KBM-7 (cell line): ENCODE data around the gene TLCD1.

ENCODE experiments used
- DNase-seq: peaks from one replicate; pipeline ENCODE4 v3.0.0-alpha.2; 2015
- in situ Hi-C: fragments of 300-500 bp; cut with MboI; formaldehyde crosslinking; loops from 2 replicates; pipeline ENCODE4 v1.14.3; 2020; ENCODE audit warnings: low sequenced_read_pairs, low pct_unique_long_range_greater_than_20kb, mixed read lengths

TLCD1 gene

GRCh38 chr17:28703552-28704218 is 22.3 kb downstream of the TLCD1 start:
- in situ Hi-C loops = no loop called here

GRCh38 chr17:28702752-28703150 is 23.3 kb downstream of the TLCD1 start:
- in situ Hi-C loops = no loop called here
- DNase-seq = no peak

More at GRCh38 chr17:28703552-28704218, 22.3 kb downstream of the TLCD1 start:
- DNase-seq = no peak

GRCh38 chr17:28702026-28702751 is 23.8 kb downstream of the TLCD1 start:
- in situ Hi-C loops = no loop called here
- DNase-seq = no peak

- in situ Hi-C loops = no loop called here
Measured at GRCh38 chr17:28700830-28701492, 25.1 kb downstream of the TLCD1 start.

GRCh38 chr17:28700278-28700677 is 25.8 kb downstream of the TLCD1 start:
- in situ Hi-C loops = no loop called here
- DNase-seq = no peak

More at GRCh38 chr17:28700830-28701492, 25.1 kb downstream of the TLCD1 start:
- DNase-seq = no peak

GRCh38 chr17:28698253-28698941 is 27.6 kb downstream of the TLCD1 start:
- peak; percentile 28 for DNase-seq
- in situ Hi-C loops = no loop called here

- DNase-seq = no peak
- in situ Hi-C loops = no loop called here
Measured at GRCh38 chr17:28693869-28694268, 32.2 kb downstream of the TLCD1 start.

GRCh38 chr17:28689011-28689410 is 37.0 kb downstream of the TLCD1 start:
- in situ Hi-C loops = no loop called here

GRCh38 chr17:28688481-28688880 is 37.6 kb downstream of the TLCD1 start:
- DNase-seq = no peak
- in situ Hi-C loops = no loop called here

More at GRCh38 chr17:28689011-28689410, 37.0 kb downstream of the TLCD1 start:
- DNase-seq = no peak

GRCh38 chr17:28686296-28686695 is 39.7 kb downstream of the TLCD1 start:
- no peak for DNase-seq
- in situ Hi-C loops = no loop called here

GRCh38 chr17:28685366-28685765 is 40.7 kb downstream of the TLCD1 start:
- DNase-seq = no peak
- in situ Hi-C loops = no loop called here

GRCh38 chr17:28684963-28685362 is 41.1 kb downstream of the TLCD1 start:
- DNase-seq = peak; percentile 26
- in situ Hi-C loops = no loop called here

- in situ Hi-C loops = no loop called here
- no peak for DNase-seq
Measured at GRCh38 chr17:28682655-28683054, 43.4 kb downstream of the TLCD1 start.

- in situ Hi-C loops = no loop called here
- DNase-seq = peak; percentile 8
Measured at GRCh38 chr17:28675980-28676379, 50.1 kb downstream of the TLCD1 start.

GRCh38 chr17:28675490-28675889 is 50.5 kb downstream of the TLCD1 start:
- no peak for DNase-seq
- in situ Hi-C loops = no loop called here
